ENCODE data around the gene PARP16. TPM values are rescaled to one million over a fixed set of nuclear protein-coding genes. Genes with fewer than 3 reads are reported as not detected.

Gene PARP16
- total RNA-seq, 4 donors from 2014 or later = 2.6 to 3.3 (median 3.0) TPM

DNA sequence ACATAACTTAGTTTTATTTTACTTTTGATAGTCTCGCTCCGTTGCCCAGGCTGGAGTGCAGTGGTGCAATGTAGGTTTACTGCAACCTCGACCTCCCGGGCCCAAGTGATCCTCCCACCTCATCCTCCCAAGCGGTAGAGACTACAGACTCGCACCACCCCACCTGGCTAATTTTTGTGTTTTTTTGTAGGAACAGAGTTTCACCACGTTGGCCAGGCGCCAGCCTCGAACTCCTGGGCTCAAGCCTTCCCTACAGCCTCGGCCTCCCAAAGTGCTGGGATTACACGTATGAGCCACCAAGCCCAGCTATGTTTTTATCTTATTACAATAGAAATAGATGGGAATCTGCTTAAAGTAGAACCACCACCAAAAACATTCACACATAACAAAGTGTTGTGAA, 12.0 kb upstream of the PARP16 start:
- intact Hi-C loops (cut with DNase I; ENCODE audit: low total_unique reads) = no loop called here
- ATAC-seq (no peak), DNase-seq (no peak)
- TF ChIP-seq, protein P1, sequence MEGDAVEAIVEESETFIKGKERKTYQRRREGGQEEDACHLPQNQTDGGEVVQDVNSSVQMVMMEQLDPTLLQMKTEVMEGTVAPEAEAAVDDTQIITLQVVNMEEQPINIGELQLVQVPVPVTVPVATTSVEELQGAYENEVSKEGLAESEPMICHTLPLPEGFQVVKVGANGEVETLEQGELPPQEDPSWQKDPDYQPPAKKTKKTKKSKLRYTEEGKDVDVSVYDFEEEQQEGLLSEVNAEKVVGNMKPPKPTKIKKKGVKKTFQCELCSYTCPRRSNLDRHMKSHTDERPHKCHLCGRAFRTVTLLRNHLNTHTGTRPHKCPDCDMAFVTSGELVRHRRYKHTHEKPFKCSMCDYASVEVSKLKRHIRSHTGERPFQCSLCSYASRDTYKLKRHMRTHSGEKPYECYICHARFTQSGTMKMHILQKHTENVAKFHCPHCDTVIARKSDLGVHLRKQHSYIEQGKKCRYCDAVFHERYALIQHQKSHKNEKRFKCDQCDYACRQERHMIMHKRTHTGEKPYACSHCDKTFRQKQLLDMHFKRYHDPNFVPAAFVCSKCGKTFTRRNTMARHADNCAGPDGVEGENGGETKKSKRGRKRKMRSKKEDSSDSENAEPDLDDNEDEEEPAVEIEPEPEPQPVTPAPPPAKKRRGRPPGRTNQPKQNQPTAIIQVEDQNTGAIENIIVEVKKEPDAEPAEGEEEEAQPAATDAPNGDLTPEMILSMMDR (IDR thresholded peaks at IDR 0.05 in 4 of 5, conservative IDR thresholded peaks at IDR 0.05 in 1 of 5) = no peak
- no peak for TF ChIP-seq POLR2A (IDR thresholded peaks at IDR 0.05)
- Histone ChIP-seq H3K4me1 (peaks cover 16 to 18% of the 10 kb centered on the region in 2 donors), H3K27me3 (no peaks in the 10 kb centered on the region), H3K27ac (no peak overlapping the region), H3K36me3 (no peaks in the 10 kb centered on the region), H3K4me3 (no peak overlapping the region), H3K9me3 (no peaks in the 10 kb centered on the region)
- in situ Hi-C loops (cut with MboI; ENCODE audit: low sequenced_read_pairs in 4 of 4) = loop anchor here in 3 of 4 donors (25.0 kb wide), 1 partner anchor 261 kb away; the partner anchor contains the start of genes MTFMT (in 3 of the 3) and SLC51B (in 3 of the 3)

DNA sequence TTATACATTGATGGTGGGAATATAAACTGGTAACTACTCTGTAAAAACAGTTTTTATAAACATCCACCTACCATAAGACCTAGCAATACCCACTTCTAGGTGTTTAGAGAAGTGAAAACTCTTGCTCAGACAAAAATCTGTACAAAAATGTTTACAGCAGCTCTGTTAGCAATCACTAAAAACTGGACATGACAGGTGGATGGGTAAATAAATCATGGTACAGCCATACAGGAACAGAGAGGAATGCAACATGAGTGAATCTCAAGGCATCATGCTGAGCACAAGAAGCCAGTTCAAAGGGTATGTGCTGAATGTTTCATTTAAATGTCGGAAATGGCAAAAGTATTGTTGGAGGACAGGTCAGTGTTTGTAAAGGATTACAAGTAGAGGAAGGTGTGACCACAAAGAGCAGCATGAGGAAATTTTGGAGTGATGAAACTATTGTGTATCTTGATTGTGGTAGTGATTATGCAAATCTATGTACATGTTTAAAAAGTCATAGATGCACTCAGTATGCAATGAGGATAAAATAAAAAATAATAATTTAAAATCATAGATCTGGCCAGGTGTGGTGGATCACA, 6.3 kb upstream of the PARP16 start:
- in situ Hi-C loops (cut with MboI; ENCODE audit: low sequenced_read_pairs in 4 of 4) (loop anchor here in 3 of 4 donors (25.0 kb wide), 1 partner anchor 256 kb away; the partner anchor contains the start of genes MTFMT (in 3 of the 3) and SLC51B (in 3 of the 3)), intact Hi-C loops (cut with DNase I; ENCODE audit: low total_unique reads) (no loop called here)
- H3K9me3 ChIP-seq = no peaks in the 10 kb centered on the region
- no peaks in the 10 kb centered on the region for H3K27me3 ChIP-seq
- no peaks in the 10 kb centered on the region for H3K36me3 ChIP-seq
- TF ChIP-seq POLR2A (IDR thresholded peaks at IDR 0.05) = no peak
- TF ChIP-seq, protein P1 (IDR thresholded peaks at IDR 0.05 in 4 of 5, conservative IDR thresholded peaks at IDR 0.05 in 1 of 5) = no peak
- DNase-seq (no peak), ATAC-seq (no peak)
- peaks cover 11% of the 10 kb centered on the region in 2 donors for H3K4me1 ChIP-seq
- H3K4me3 ChIP-seq = no peak overlapping the region
- no peak overlapping the region for H3K27ac ChIP-seq

DNA sequence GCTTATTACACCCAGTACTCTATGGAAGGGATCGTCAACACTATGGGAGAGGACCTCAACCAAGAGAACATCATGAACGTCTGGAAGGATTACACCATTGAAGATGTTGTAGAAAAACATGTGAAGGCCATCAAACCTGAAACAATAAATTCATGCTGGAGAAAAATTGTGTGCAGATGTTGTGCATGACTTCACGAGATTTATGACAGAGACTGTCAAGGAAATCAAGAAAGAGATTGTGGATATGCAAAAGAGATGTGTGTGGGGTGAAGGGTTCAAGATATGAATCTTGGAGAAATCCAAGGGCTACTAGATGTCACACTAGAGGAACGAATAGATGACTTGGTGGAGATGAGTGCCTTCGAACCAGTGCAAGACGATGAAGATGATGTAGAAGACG, 3.5 kb upstream of the PARP16 start:
- Histone ChIP-seq H3K36me3 (no peaks in the 10 kb centered on the region), H3K9me3 (no peaks in the 10 kb centered on the region), H3K4me3 (no peak overlapping the region), H3K27me3 (no peaks in the 10 kb centered on the region), H3K27ac (no peak overlapping the region), H3K4me1 (peaks cover 8 to 9% of the 10 kb centered on the region in 2 donors)
- ATAC-seq = no peak
- no peak for TF ChIP-seq POLR2A (IDR thresholded peaks at IDR 0.05)
- TF ChIP-seq, protein P1 (IDR thresholded peaks at IDR 0.05 in 4 of 5, conservative IDR thresholded peaks at IDR 0.05 in 1 of 5) = no peak
- in situ Hi-C loops (cut with MboI; ENCODE audit: low sequenced_read_pairs in 4 of 4) = loop anchor here in 3 of 4 donors (25.0 kb wide), 1 partner anchor 253 kb away; the partner anchor contains the start of genes MTFMT (in 3 of the 3) and SLC51B (in 3 of the 3)
- intact Hi-C loops (cut with DNase I; ENCODE audit: low total_unique reads) = no loop called here
- DNase-seq = no peak

DNA sequence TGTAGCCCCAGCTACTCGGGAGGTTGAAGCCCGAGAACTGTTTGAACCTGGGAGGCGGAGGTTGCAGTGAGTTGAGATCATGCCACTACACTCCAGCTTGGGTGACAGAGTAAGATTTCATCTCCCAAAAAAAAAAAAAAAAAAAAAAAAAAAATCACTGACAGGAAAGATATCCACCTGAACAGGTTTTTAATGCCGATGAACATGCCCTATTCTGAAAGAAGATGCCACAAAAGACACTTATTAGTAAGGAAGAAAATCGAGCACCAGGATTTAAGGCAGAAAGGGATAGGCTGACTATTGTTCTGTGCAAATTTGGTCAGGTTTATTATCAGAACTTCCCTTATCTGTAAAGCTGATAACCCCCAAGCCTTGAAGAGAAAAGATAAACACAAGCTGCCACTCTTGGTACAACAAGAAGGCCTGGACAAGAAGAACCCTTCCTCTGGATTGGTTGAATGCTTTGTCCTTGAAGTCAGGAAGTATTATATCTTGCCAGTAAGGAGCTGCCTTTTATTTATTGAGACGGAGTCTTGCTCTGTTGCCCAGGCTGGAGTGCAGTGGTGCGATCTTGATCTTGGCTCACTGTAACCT, 2.7 kb upstream of the PARP16 start:
- Histone ChIP-seq H3K9me3 (no peaks in the 10 kb centered on the region), H3K36me3 (no peaks in the 10 kb centered on the region), H3K27ac (no peak overlapping the region), H3K4me1 (peaks cover 9 to 11% of the 10 kb centered on the region in 2 donors), H3K4me3 (no peak overlapping the region), H3K27me3 (no peaks in the 10 kb centered on the region)
- ATAC-seq (no peak), DNase-seq (no peak)
- no peak for TF ChIP-seq POLR2A (IDR thresholded peaks at IDR 0.05)
- TF ChIP-seq, protein P1 (IDR thresholded peaks at IDR 0.05 in 4 of 5, conservative IDR thresholded peaks at IDR 0.05 in 1 of 5) = no peak
- in situ Hi-C loops (cut with MboI; ENCODE audit: low sequenced_read_pairs in 4 of 4) = loop anchor here in 3 of 4 donors (25.0 kb wide), 1 partner anchor 252 kb away; the partner anchor contains the start of genes MTFMT (in 3 of the 3) and SLC51B (in 3 of the 3)
- intact Hi-C loops (cut with DNase I; ENCODE audit: low total_unique reads) = loop anchor here (5.0 kb wide), 2 partner anchors 157 to 237 kb away; partner anchors contain the start of gene PDCD7
